CD4-positive, CD25-positive, alpha-beta regulatory T cell (primary cell): Measurements from ENCODE around the gene PPM1M. TPM values are rescaled to one million over a fixed set of nuclear protein-coding genes. Genes with fewer than 3 reads are reported as not detected.
"Not testable (repeated sequence)": the region's sequence is repeated elsewhere in the genome, so short reads cannot be mapped to it uniquely, and the experiment has no call there.

Experiments used
- ATAC-seq, 2 donors: fragments of 150-1000 bp; cut with Tn5 transposase; one replicate each; pipeline ENCODE4 v1.10.0; 2021; ENCODE audit warnings: low read depth in 2 of 2, moderate number of reproducible peaks in 2 of 2, moderate library complexity in 1 of 2
- DNase-seq, 3 donors: peaks; one replicate each; pipeline versions ENCODE4 v3.0.0 to v3.0.0-alpha.2; 2012 to 2022; ENCODE audit warnings: mixed read lengths in 1 of 3
- H3K27ac ChIP-seq: one replicate; pipeline ENCODE4 v1.7.0; 2013; ENCODE audit warnings: mild to moderate bottlenecking, low read length; ENCODE audit not compliant: insufficient read depth, poor library complexity, severe bottlenecking
- H3K27me3 ChIP-seq: one replicate; pipeline ENCODE4 v1.7.0; 2013; ENCODE audit warnings: low read length; ENCODE audit not compliant: control insufficient read depth, insufficient read depth
- H3K36me3 ChIP-seq: one replicate; pipeline ENCODE4 v1.7.0; 2013; ENCODE audit warnings: mild to moderate bottlenecking, low read length, moderate library complexity; ENCODE audit not compliant: control insufficient read depth, insufficient read depth
- H3K4me1 ChIP-seq: 2 replicates; pipeline ENCODE4 v1.7.0; 2013; ENCODE audit warnings: mild to moderate bottlenecking, low read length; ENCODE audit not compliant: insufficient read depth, control insufficient read depth, poor library complexity, severe bottlenecking
- H3K4me3 ChIP-seq: one replicate; pipeline ENCODE4 v1.7.0; 2013; ENCODE audit warnings: low read depth, mild to moderate bottlenecking, low read length, moderate library complexity
- H3K9me3 ChIP-seq, 2 experiments: 1 replicate in 1 of 2; 2 replicates in 1 of 2; pipeline ENCODE4 v1.7.0; 2013; ENCODE audit warnings: low read length in 2 of 2, mild to moderate bottlenecking in 1 of 2, moderate library complexity in 1 of 2; ENCODE audit not compliant: control insufficient read depth in 2 of 2
- H3K27ac Mint-ChIP-seq, 3 donors: one replicate each; pipeline ENCODE4 v1.8.0; 2020 to 2022; ENCODE audit warnings: mild to moderate bottlenecking in 3 of 3, mixed read lengths in 3 of 3, moderate library complexity in 2 of 3
- H3K27me3 Mint-ChIP-seq: one replicate; pipeline ENCODE4 v1.8.0; 2022; ENCODE audit warnings: mild to moderate bottlenecking, mixed read lengths
- H3K36me3 Mint-ChIP-seq: one replicate; pipeline ENCODE4 v1.8.0; 2020; ENCODE audit warnings: mixed read lengths
- H3K4me1 Mint-ChIP-seq, 4 donors: one replicate each; pipeline ENCODE4 v1.8.0; 2020 to 2022; ENCODE audit warnings: mixed read lengths in 4 of 4, mild to moderate bottlenecking in 1 of 4
- H3K4me3 Mint-ChIP-seq, 4 donors: one replicate each; pipeline ENCODE4 v1.8.0; 2020 to 2022; ENCODE audit warnings: mild to moderate bottlenecking in 4 of 4, mixed read lengths in 4 of 4, moderate library complexity in 3 of 4
- H3K9me3 Mint-ChIP-seq, 7 donors: one replicate each; pipeline ENCODE4 v1.8.0; 2020 to 2022; ENCODE audit warnings: mixed read lengths in 7 of 7, mild to moderate bottlenecking in 3 of 7, moderate library complexity in 2 of 7
- polyA plus RNA-seq, 4 donors: library from polyadenylated mRNA; unstranded; fragments of 300-500 nt; fragmentation: Illumina TruSeq; gene quantifications; one replicate each; pipeline ENCODE4 v1.2.3, GENCODE V29; 2021
- total RNA-seq: library from RNA; stranded (reverse); gene quantifications from one replicate; pipeline ENCODE4 v1.2.3, GENCODE V29; 2022

PPM1M gene
- total and polyA plus RNA-seq, 5 donors from 2014 or later, result 55.5 to 104 (median 78.4) TPM

- DNase-seq (no peak), ATAC-seq (no peak)
- peaks cover 33 to 90% (median 52%) of the 10 kb centered on the region in 4 donors for H3K4me1 Mint-ChIP-seq
- H3K9me3 Mint-ChIP-seq, result peaks cover 0 to 2% (median 0%) of the 10 kb centered on the region in 7 donors
- Histone ChIP-seq H3K9me3 (no peaks in the 10 kb centered on the region), H3K27me3 (no peaks in the 10 kb centered on the region), H3K4me3 (peak overlapping the region; percentile 51), H3K36me3 (peaks cover 99% of the 10 kb centered on the region), H3K27ac (no peak overlapping the region), H3K4me1 (peaks cover 37% of the 10 kb centered on the region)
- peaks cover 66% of the 10 kb centered on the region for H3K36me3 Mint-ChIP-seq
- peak overlapping the region; percentile 9 to 94 (median 32) for H3K27ac Mint-ChIP-seq
- H3K4me3 Mint-ChIP-seq, result peak overlapping the region in 2 of 4 donors; percentile 46 to 70
- no peaks in the 10 kb centered on the region for H3K27me3 Mint-ChIP-seq
Measured at GRCh38 chr3:52262447-52262846, 16.9 kb downstream of the PPM1M start.

GRCh38 chr3:52265387-52265786 lies 19.8 kb downstream of the PPM1M start:
- H3K4me3 Mint-ChIP-seq, result peak overlapping the region in 1 of 4 donors; percentile 10
- peaks cover 31 to 91% (median 59%) of the 10 kb centered on the region in 4 donors for H3K4me1 Mint-ChIP-seq
- H3K27me3 Mint-ChIP-seq, result no peaks in the 10 kb centered on the region
- H3K9me3 ChIP-seq, result no peaks in the 10 kb centered on the region
- H3K27ac Mint-ChIP-seq, result peak overlapping the region in 1 of 3 donors; percentile 41
- H3K36me3 ChIP-seq, result peaks cover 89% of the 10 kb centered on the region
- H3K9me3 Mint-ChIP-seq, result peaks cover 0 to 2% (median 0%) of the 10 kb centered on the region in 7 donors
- peaks cover 60% of the 10 kb centered on the region for H3K36me3 Mint-ChIP-seq
- H3K4me1 ChIP-seq, result peaks cover 57% of the 10 kb centered on the region
- no peak overlapping the region for H3K4me3 ChIP-seq
- ATAC-seq (no peak), DNase-seq (no peak)
- no peak overlapping the region for H3K27ac ChIP-seq
- H3K27me3 ChIP-seq, result no peaks in the 10 kb centered on the region

GRCh38 chr3:52268036-52268435 lies 22.5 kb downstream of the PPM1M start:
- Mint-ChIP-seq H3K27ac (peak overlapping the region; percentile 59 to 91 (median 87)), H3K4me3 (peak overlapping the region; percentile 42 to 95 (median 70)), H3K27me3 (no peaks in the 10 kb centered on the region), H3K36me3 (peaks cover 62% of the 10 kb centered on the region), H3K9me3 (peaks cover 0 to 2% (median 0%) of the 10 kb centered on the region in 7 donors), H3K4me1 (peaks cover 33 to 90% (median 66%) of the 10 kb centered on the region in 4 donors)
- H3K36me3 ChIP-seq, result peaks cover 68% of the 10 kb centered on the region
- ATAC-seq, result peak; percentile 77 to 80
- no peaks in the 10 kb centered on the region for H3K27me3 ChIP-seq
- H3K27ac ChIP-seq, result peak overlapping the region; percentile 82
- no peak for DNase-seq
- H3K9me3 ChIP-seq, result no peaks in the 10 kb centered on the region
- H3K4me1 ChIP-seq, result peaks cover 65% of the 10 kb centered on the region
- peak overlapping the region; percentile 43 for H3K4me3 ChIP-seq

- Histone ChIP-seq H3K4me3 (peak overlapping the region; percentile 65), H3K27me3 (no peaks in the 10 kb centered on the region), H3K4me1 (peaks cover 75% of the 10 kb centered on the region), H3K9me3 (no peaks in the 10 kb centered on the region), H3K36me3 (peaks cover 60% of the 10 kb centered on the region), H3K27ac (peak overlapping the region; percentile 82)
- Mint-ChIP-seq H3K4me3 (peak overlapping the region; percentile 86 to 97 (median 90)), H3K27me3 (no peaks in the 10 kb centered on the region), H3K27ac (peak overlapping the region; percentile 96 to 98 (median 96)), H3K36me3 (peaks cover 55% of the 10 kb centered on the region), H3K9me3 (no peaks in the 10 kb centered on the region), H3K4me1 (peaks cover 21 to 90% (median 66%) of the 10 kb centered on the region in 4 donors)
- no peak for DNase-seq
- no peak for ATAC-seq
Measured at GRCh38 chr3:52269776-52270175, 24.2 kb downstream of the PPM1M start.

- peak overlapping the region; percentile 82 for H3K27ac ChIP-seq
- peak overlapping the region; percentile 96 to 98 (median 96) for H3K27ac Mint-ChIP-seq
- peaks cover 21 to 94% (median 69%) of the 10 kb centered on the region in 4 donors for H3K4me1 Mint-ChIP-seq
- no peaks in the 10 kb centered on the region for H3K9me3 Mint-ChIP-seq
- H3K9me3 ChIP-seq, result no peaks in the 10 kb centered on the region
- H3K27me3 Mint-ChIP-seq, result no peaks in the 10 kb centered on the region
- H3K36me3 Mint-ChIP-seq, result peaks cover 53% of the 10 kb centered on the region
- no peak for DNase-seq
- H3K36me3 ChIP-seq, result peaks cover 55% of the 10 kb centered on the region
- ATAC-seq, result no peak
- no peaks in the 10 kb centered on the region for H3K27me3 ChIP-seq
- peaks cover 80% of the 10 kb centered on the region for H3K4me1 ChIP-seq
- peak overlapping the region; percentile 65 for H3K4me3 ChIP-seq
- peak overlapping the region; percentile 86 to 97 (median 90) for H3K4me3 Mint-ChIP-seq
Measured at GRCh38 chr3:52270252-52270754, 24.7 kb downstream of the PPM1M start.

- not testable (repeated sequence) for H3K9me3 ChIP-seq, ATAC-seq, H3K27me3 ChIP-seq, H3K27me3 Mint-ChIP-seq, DNase-seq, H3K9me3 Mint-ChIP-seq
- H3K36me3 ChIP-seq, result peaks cover 37% of the 10 kb centered on the region
- peak overlapping the region; percentile 65 for H3K4me3 ChIP-seq
- peaks cover 98% of the 10 kb centered on the region for H3K4me1 ChIP-seq
- Mint-ChIP-seq H3K4me1 (peaks cover 25 to 94% (median 74%) of the 10 kb centered on the region in 4 donors), H3K4me3 (peak overlapping the region; percentile 86 to 97 (median 90)), H3K36me3 (peaks cover 49% of the 10 kb centered on the region), H3K27ac (peak overlapping the region; percentile 96 to 98 (median 96))
- peak overlapping the region; percentile 82 for H3K27ac ChIP-seq
Measured at GRCh38 chr3:52272172-52272571, 26.6 kb downstream of the PPM1M start.

- H3K36me3 Mint-ChIP-seq, result peaks cover 47% of the 10 kb centered on the region
- Histone ChIP-seq H3K4me1 (peaks cover 98% of the 10 kb centered on the region), H3K9me3 (no peaks in the 10 kb centered on the region), H3K27me3 (no peaks in the 10 kb centered on the region), H3K27ac (peak overlapping the region; percentile 82), H3K36me3 (peaks cover 30% of the 10 kb centered on the region), H3K4me3 (peak overlapping the region; percentile 64)
- peak overlapping the region; percentile 91 to 98 (median 97) for H3K4me3 Mint-ChIP-seq
- no peaks in the 10 kb centered on the region for H3K9me3 Mint-ChIP-seq
- ATAC-seq (no peak), DNase-seq (no peak)
- peak overlapping the region; percentile 43 to 98 (median 91) for H3K27ac Mint-ChIP-seq
- no peaks in the 10 kb centered on the region for H3K27me3 Mint-ChIP-seq
- peaks cover 19 to 91% (median 70%) of the 10 kb centered on the region in 4 donors for H3K4me1 Mint-ChIP-seq
Measured at GRCh38 chr3:52272831-52273230, 27.3 kb downstream of the PPM1M start.

- DNase-seq, ATAC-seq, H3K27me3 ChIP-seq, H3K9me3 ChIP-seq, H3K9me3 Mint-ChIP-seq, H3K27me3 Mint-ChIP-seq: not testable (repeated sequence)
- Mint-ChIP-seq H3K27ac (peak overlapping the region; percentile 91 to 98 (median 92)), H3K36me3 (peaks cover 39% of the 10 kb centered on the region), H3K4me3 (peak overlapping the region; percentile 96 to 98 (median 97)), H3K4me1 (peaks cover 22 to 87% (median 69%) of the 10 kb centered on the region in 4 donors)
- Histone ChIP-seq H3K4me1 (peaks cover 88% of the 10 kb centered on the region), H3K36me3 (peaks cover 14% of the 10 kb centered on the region), H3K27ac (peak overlapping the region; percentile 92), H3K4me3 (peak overlapping the region; percentile 98)
Measured at GRCh38 chr3:52274781-52275180, 29.2 kb downstream of the PPM1M start.
